ENCODE measurements around the gene SPIB. TPM values are rescaled to one million over a fixed set of nuclear protein-coding genes. Genes with fewer than 3 reads are reported as not detected.

The SPIB gene
- total RNA-seq, 1 experiment from 2014 or later: 1.3 TPM

GRCh38 chr19:50409347-50409746 is 9.4 kb upstream of the SPIB start:
- Mint-ChIP-seq H3K27me3 (ENCODE audit: unreplicated experiment) (no peaks in the 10 kb centered on the region), H3K27ac (ENCODE audit: unreplicated experiment) (no peak overlapping the region), H3K4me1 (ENCODE audit: low read depth, unreplicated experiment) (no peaks in the 10 kb centered on the region), H3K4me3 (ENCODE audit: low read depth, unreplicated experiment) (no peak overlapping the region), H3K36me3 (ENCODE audit: insufficient read depth, unreplicated experiment) (peaks cover 20% of the 10 kb centered on the region), H3K9me3 (ENCODE audit: low read depth, unreplicated experiment) (no peaks in the 10 kb centered on the region)
- BruUV-seq (replicated peaks): no TSS peak
- no peak for TF ChIP-seq CTCF (IDR thresholded peaks at IDR 0.05; ENCODE audit: unreplicated experiment)
- CTCF ChIA-PET: interaction anchor here (1.4 kb wide), 1 partner anchor 9 kb away, joined by 3 read pairs; the partner anchor contains the start of gene SPIB
- DNase-seq: no peak
- intact Hi-C loops (cut with micrococcal nuclease; ENCODE audit: unreplicated experiment): no loop called here

GRCh38 chr19:50410109-50410508 is 8.6 kb upstream of the SPIB start:
- H3K9me3 Mint-ChIP-seq (ENCODE audit: low read depth, unreplicated experiment): no peaks in the 10 kb centered on the region
- H3K36me3 Mint-ChIP-seq (ENCODE audit: insufficient read depth, unreplicated experiment): peaks cover 16% of the 10 kb centered on the region
- DNase-seq: no peak
- H3K4me1 Mint-ChIP-seq (ENCODE audit: low read depth, unreplicated experiment): no peaks in the 10 kb centered on the region
- CTCF ChIA-PET: interaction anchor here (1.4 kb wide), 1 partner anchor 9 kb away, joined by 3 read pairs; the partner anchor contains the start of gene SPIB
- H3K27ac Mint-ChIP-seq (ENCODE audit: unreplicated experiment): no peak overlapping the region
- no peak for TF ChIP-seq CTCF (IDR thresholded peaks at IDR 0.05; ENCODE audit: unreplicated experiment)
- no peak overlapping the region for H3K4me3 Mint-ChIP-seq (ENCODE audit: low read depth, unreplicated experiment)
- no peaks in the 10 kb centered on the region for H3K27me3 Mint-ChIP-seq (ENCODE audit: unreplicated experiment)
- BruUV-seq (replicated peaks): no TSS peak
- intact Hi-C loops (cut with micrococcal nuclease; ENCODE audit: unreplicated experiment): no loop called here

GRCh38 chr19:50412419-50412818 is 6.3 kb upstream of the SPIB start:
- CTCF ChIA-PET: no interaction called here
- H3K36me3 Mint-ChIP-seq (ENCODE audit: insufficient read depth, unreplicated experiment): peaks cover 8% of the 10 kb centered on the region
- DNase-seq: no peak
- BruUV-seq (replicated peaks): no TSS peak
- H3K4me3 Mint-ChIP-seq (ENCODE audit: low read depth, unreplicated experiment): no peak overlapping the region
- no peak overlapping the region for H3K27ac Mint-ChIP-seq (ENCODE audit: unreplicated experiment)
- no peaks in the 10 kb centered on the region for H3K9me3 Mint-ChIP-seq (ENCODE audit: low read depth, unreplicated experiment)
- intact Hi-C loops (cut with micrococcal nuclease; ENCODE audit: unreplicated experiment): no loop called here
- H3K4me1 Mint-ChIP-seq (ENCODE audit: low read depth, unreplicated experiment): no peaks in the 10 kb centered on the region
- no peak for TF ChIP-seq CTCF (IDR thresholded peaks at IDR 0.05; ENCODE audit: unreplicated experiment)
- no peaks in the 10 kb centered on the region for H3K27me3 Mint-ChIP-seq (ENCODE audit: unreplicated experiment)

GRCh38 chr19:50413096-50413495 is 5.6 kb upstream of the SPIB start:
- DNase-seq: no peak
- peaks cover 8% of the 10 kb centered on the region for H3K36me3 Mint-ChIP-seq (ENCODE audit: insufficient read depth, unreplicated experiment)
- CTCF ChIA-PET: no interaction called here

More at GRCh38 chr19:50413096-50413495, 5.6 kb upstream of the SPIB start:
- H3K4me1 Mint-ChIP-seq (ENCODE audit: low read depth, unreplicated experiment): no peaks in the 10 kb centered on the region
- intact Hi-C loops (cut with micrococcal nuclease; ENCODE audit: unreplicated experiment): no loop called here
- H3K4me3 Mint-ChIP-seq (ENCODE audit: low read depth, unreplicated experiment): no peak overlapping the region
- no peaks in the 10 kb centered on the region for H3K9me3 Mint-ChIP-seq (ENCODE audit: low read depth, unreplicated experiment)
- no peaks in the 10 kb centered on the region for H3K27me3 Mint-ChIP-seq (ENCODE audit: unreplicated experiment)
- no peak overlapping the region for H3K27ac Mint-ChIP-seq (ENCODE audit: unreplicated experiment)
- BruUV-seq (replicated peaks): no TSS peak
- no peak for TF ChIP-seq CTCF (IDR thresholded peaks at IDR 0.05; ENCODE audit: unreplicated experiment)

All from Calu3 (cell line).